HCT116 (cell line): ENCODE results near the gene FRY. TPM values are rescaled to one million over a fixed set of nuclear protein-coding genes. Genes with fewer than 3 reads are reported as not detected.

ENCODE experiments used
- ATAC-seq: fragments of 200-7000 bp; cut with Tn5 transposase; 2 replicates; pipeline ENCODE4 v1.9.1; 2020; ENCODE audit warnings: mild to moderate bottlenecking, moderate library complexity
- BruUV-seq: library from RNA; stranded (reverse); fragments of 400-500 nt; replicated peaks from 2 replicates; lab custom pipeline; 2021; lab: Mats Ljungman, UMichigan
- CTCF ChIA-PET: fragments of 300-600 bp; sonication (Branson Sonifier 250); formaldehyde crosslinking; loops from one replicate; lab custom pipeline; 2021; ENCODE audit warnings: antibody characterized with exemption; lab: Charles Lee
- POLR2A ChIA-PET: fragments of 300-600, 350-600 bp; sonication (Branson Sonifier 250); formaldehyde crosslinking; loops from one replicate; lab custom pipeline; 2021; ENCODE audit warnings: antibody characterized with exemption; lab: Charles Lee
- RAD21 ChIA-PET, 2 experiments: fragments of 300-600 bp; sonication (Branson Sonifier 250); formaldehyde crosslinking; loops; one replicate each; lab custom pipeline; 2023; ENCODE audit warnings: low total read pairs in 2 of 2; ENCODE audit not compliant: uncharacterized antibody in 2 of 2, unreplicated experiment in 2 of 2, low non-redundant PET in 1 of 2; lab: Charles Lee
- DNase-seq: peaks from one replicate; pipeline ENCODE4 v3.0.0-alpha.2; 2010; ENCODE audit warnings: low read depth, low spot score
- H2AFZ ChIP-seq: fragments of 200-600 bp; shearing (Covaris generic), sonication (generic); 2 replicates; pipeline ENCODE4 v1.6.1; 2017; ENCODE audit warnings: low read depth, mixed run types, mixed read lengths, antibody characterized with exemption, low read length; ENCODE audit not compliant: poor library complexity, severe bottlenecking
- H3K27ac ChIP-seq: 2 replicates; pipeline ENCODE4 v1.5.1; 2012; ENCODE audit warnings: low read depth, low read length
- H3K27me3 ChIP-seq: fragments of 200-600 bp; sonication (generic); 2 replicates; pipeline ENCODE4 v1.6.1; 2016; ENCODE audit warnings: mixed run types, low read length, mixed read lengths; ENCODE audit not compliant: insufficient read depth
- H3K36me3 ChIP-seq, 2 experiments: fragments of 200-500 bp in 1 of 2; fragments of 200-600 bp in 1 of 2; sonication (Bioruptor generic) in 1 of 2; sonication (generic) in 1 of 2; 2 replicates each; pipeline versions ENCODE4 v1.5.1 to v1.6.1; 2014 to 2016; ENCODE audit warnings: low read length in 2 of 2, inconsistent platforms in 1 of 2, mixed read lengths in 1 of 2, mixed run types in 1 of 2; ENCODE audit not compliant: insufficient read depth in 2 of 2, control insufficient read depth in 1 of 2
- H3K4me1 ChIP-seq, 2 experiments: fragments of 200-600 bp in 1 of 2; sonication (generic) in 1 of 2; 2 replicates each; pipeline versions ENCODE4 v1.5.1 to v1.6.1; 2012 to 2017; ENCODE audit warnings: low read length in 2 of 2, inconsistent platforms in 1 of 2, mild to moderate bottlenecking in 1 of 2, mixed read lengths in 1 of 2, mixed run types in 1 of 2, moderate library complexity in 1 of 2; ENCODE audit not compliant: insufficient read depth in 2 of 2, control insufficient read depth in 1 of 2
- H3K4me2 ChIP-seq: fragments of 200-600 bp; sonication (generic); 2 replicates; pipeline ENCODE4 v1.6.1; 2017; ENCODE audit warnings: mixed run types, low read length, mixed read lengths
- H3K4me3 ChIP-seq, 2 experiments: fragments of 200-600 bp in 1 of 2; sonication (generic) in 1 of 2; replicated peaks in 1 of 2; 2 replicates each; pipeline ENCODE4 v1.5.1; 2011 to 2016; ENCODE audit warnings: low read length in 2 of 2, control low read depth in 1 of 2, low read depth in 1 of 2, mild to moderate bottlenecking in 1 of 2, mixed read lengths in 1 of 2, mixed run types in 1 of 2
- H3K79me2 ChIP-seq: fragments of 200-600 bp; sonication (generic); 2 replicates; pipeline ENCODE4 v1.6.1; 2017; ENCODE audit warnings: mild to moderate bottlenecking, mixed run types, low read length, moderate library complexity, mixed read lengths; ENCODE audit not compliant: insufficient read depth
- H3K9ac ChIP-seq: fragments of 200-600 bp; sonication (generic); 2 replicates; pipeline ENCODE4 v1.6.1; 2016; ENCODE audit warnings: low read length, mixed read lengths
- H3K9me2 ChIP-seq: fragments of 200-600 bp; sonication (generic), shearing (Covaris generic); 2 replicates; pipeline ENCODE4 v1.6.1; 2017; ENCODE audit warnings: mixed run types, mild to moderate bottlenecking, moderate library complexity; ENCODE audit not compliant: insufficient read depth
- H3K9me3 ChIP-seq, 2 experiments: fragments of 200-500 bp in 1 of 2; fragments of 200-600 bp in 1 of 2; sonication (Bioruptor generic) in 1 of 2; sonication (generic) in 1 of 2; 2 replicates each; pipeline ENCODE4 v1.6.1; 2014 to 2017; ENCODE audit warnings: low read length in 2 of 2, mixed read lengths in 2 of 2, inconsistent platforms in 1 of 2, low read depth in 1 of 2, mild to moderate bottlenecking in 1 of 2, mixed run types in 1 of 2, moderate library complexity in 1 of 2; ENCODE audit not compliant: control insufficient read depth in 1 of 2, insufficient read depth in 1 of 2
- H4K20me1 ChIP-seq: fragments of 200-600 bp; sonication (generic), shearing (Covaris generic); 2 replicates; pipeline ENCODE4 v1.6.1; 2017; ENCODE audit warnings: mixed run types, mild to moderate bottlenecking, moderate library complexity; ENCODE audit not compliant: insufficient read depth
- CBX3 ChIP-seq: IDR thresholded peaks from 2 replicates; pipeline ENCODE4 v1.6.1; 2012; ENCODE audit warnings: low read depth
- EGR1 ChIP-seq: IDR thresholded peaks from 2 replicates; pipeline ENCODE4 v1.6.1; 2012; ENCODE audit warnings: low read depth
- EZH2phosphoT487 ChIP-seq: fragments of 200-600 bp; IDR thresholded peaks from 2 replicates; pipeline ENCODE4 v1.6.1; 2018; ENCODE audit warnings: antibody characterized with exemption, borderline replicate concordance
- FOSL1 ChIP-seq: IDR thresholded peaks from 2 replicates; pipeline ENCODE4 v1.6.1; 2012; ENCODE audit warnings: low read depth
- POLR2A ChIP-seq: IDR thresholded peaks from 2 replicates; pipeline ENCODE4 v1.7.0; 2011; ENCODE audit warnings: borderline replicate concordance; ENCODE audit not compliant: insufficient read depth, insufficient read length; ENCODE audit errors: extremely low read depth
- POLR2AphosphoS5 ChIP-seq: IDR thresholded peaks from 2 replicates; pipeline ENCODE4 v1.6.1; 2011; ENCODE audit warnings: mild to moderate bottlenecking, low read depth, low read length, moderate library complexity
- RAD21 ChIP-seq: IDR thresholded peaks from 2 replicates; pipeline ENCODE4 v1.6.1; 2012; ENCODE audit warnings: low read depth, mild to moderate bottlenecking
- SIN3A ChIP-seq: IDR thresholded peaks from 2 replicates; pipeline ENCODE4 v1.6.1; 2012; ENCODE audit warnings: low read depth
- SRF ChIP-seq: IDR thresholded peaks from 2 replicates; pipeline ENCODE4 v1.6.1; 2012; ENCODE audit warnings: low read depth
- TCF7L2 ChIP-seq: IDR thresholded peaks from 2 replicates; pipeline ENCODE4 v1.7.0; 2011; ENCODE audit warnings: borderline replicate concordance, inconsistent platforms; ENCODE audit not compliant: insufficient read depth, insufficient read length; ENCODE audit errors: extremely low read depth
- ZNF274 ChIP-seq: fragments of 200-500 bp; sonication (Bioruptor generic); IDR thresholded peaks from 2 replicates; pipeline ENCODE4 v1.6.1; 2014; ENCODE audit warnings: mild to moderate bottlenecking, low read depth, low read length, inconsistent platforms
- intact Hi-C: fragments of 100-400 bp; cut with micrococcal nuclease; formaldehyde crosslinking; loops from 2 replicates; pipeline ENCODE4 v1.10.0; 2022
- total RNA-seq: library from RNA; stranded (reverse); gene quantifications from one replicate; pipeline ENCODE4 v1.2.1, GENCODE V29; 2021; ENCODE audit not compliant: unreplicated experiment
- TF ChIP-seq, protein P1 (sequence below): IDR thresholded peaks from 2 replicates; pipeline ENCODE4 v1.6.1; 2012
- TF ChIP-seq, protein P2 (sequence below): IDR thresholded peaks from 2 replicates; pipeline ENCODE4 v1.6.1; 2012

Gene FRY
- total RNA-seq, 1 experiment from 2014 or later = 1.4 TPM

DNA sequence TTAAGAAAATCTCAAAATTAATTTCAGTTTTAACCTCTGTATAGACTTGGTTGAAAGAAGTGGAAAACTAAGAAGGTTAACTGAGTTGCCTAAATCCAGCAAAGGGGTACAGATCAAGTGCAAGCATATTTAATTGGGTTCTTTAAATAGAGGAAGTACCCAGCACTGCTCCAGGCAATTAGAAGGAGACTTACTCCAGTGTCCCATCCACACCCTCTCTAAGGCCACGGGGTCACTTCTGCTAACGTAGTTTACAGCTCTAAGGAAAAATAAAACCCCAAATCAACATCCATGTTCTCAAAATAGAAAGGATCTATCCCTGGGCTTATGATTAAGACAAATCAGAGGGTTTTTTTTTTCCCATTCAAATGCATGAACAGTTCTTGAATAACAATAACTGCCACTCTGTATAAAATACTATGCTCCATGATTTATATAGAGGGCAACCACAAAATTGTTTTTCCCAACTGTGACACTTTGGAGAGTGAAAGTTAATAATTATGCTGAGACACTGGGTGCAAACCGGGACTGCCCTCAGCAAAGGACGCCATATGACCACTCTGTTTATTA, 4.6 kb downstream of the FRY start:
- H4K20me1 ChIP-seq = no peaks in the 10 kb centered on the region
- H3K27me3 ChIP-seq = no peaks in the 10 kb centered on the region
- intact Hi-C loops = no loop called here
- H3K79me2 ChIP-seq = no peaks in the 10 kb centered on the region
- H2AFZ ChIP-seq = no peak overlapping the region
- H3K4me3 ChIP-seq = no peak overlapping the region
- no peak for DNase-seq
- peaks cover 4 to 7% of the 10 kb centered on the region in 2 experiments; a peak in 3 of 4 replicates for H3K4me1 ChIP-seq
- ChIA-PET CTCF (no interaction called here), RAD21 (no interaction called here), POLR2A (no interaction called here)
- TF ChIP-seq TCF7L2 (no peak), SRF (no peak)
- TF ChIP-seq, protein P1, sequence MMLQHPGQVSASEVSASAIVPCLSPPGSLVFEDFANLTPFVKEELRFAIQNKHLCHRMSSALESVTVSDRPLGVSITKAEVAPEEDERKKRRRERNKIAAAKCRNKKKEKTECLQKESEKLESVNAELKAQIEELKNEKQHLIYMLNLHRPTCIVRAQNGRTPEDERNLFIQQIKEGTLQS = no peak
- no peak for ATAC-seq
- H3K27ac ChIP-seq = no peak overlapping the region
- no peaks in the 10 kb centered on the region for H3K9me2 ChIP-seq
- no peak overlapping the region for H3K4me2 ChIP-seq
- no peaks in the 10 kb centered on the region for H3K36me3 ChIP-seq
- no peaks in the 10 kb centered on the region for H3K9me3 ChIP-seq
- no peak overlapping the region for H3K9ac ChIP-seq
- BruUV-seq = no TSS peak

DNA sequence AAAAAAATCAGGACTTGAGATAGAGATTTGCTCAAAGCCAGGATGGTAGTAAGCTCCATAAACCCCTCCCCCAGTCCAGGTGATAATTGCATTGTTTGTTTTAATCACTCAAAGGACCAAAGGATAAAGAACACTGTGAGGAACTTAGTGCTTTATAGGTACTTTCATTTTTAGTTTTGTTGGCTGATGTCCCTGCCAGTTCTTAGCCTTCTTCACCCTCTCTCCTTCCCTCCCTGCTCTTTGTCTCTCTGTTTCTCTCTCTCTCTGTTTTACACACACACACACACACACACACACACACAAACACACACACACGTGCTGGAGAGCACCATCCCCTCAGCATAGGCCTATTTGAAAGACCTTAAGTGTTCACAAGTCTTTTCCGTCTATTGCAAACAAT, 5.2 kb downstream of the FRY start:
- peaks cover 4 to 5% of the 10 kb centered on the region in 2 experiments; a peak in 3 of 4 replicates for H3K4me1 ChIP-seq
- H3K79me2 ChIP-seq = no peaks in the 10 kb centered on the region
- H3K27ac ChIP-seq = no peak overlapping the region
- H3K27me3 ChIP-seq = no peaks in the 10 kb centered on the region
- no peak for TF ChIP-seq ZNF274
- TF ChIP-seq POLR2AphosphoS5 = no peak
- TF ChIP-seq SIN3A = no peak
- TF ChIP-seq TCF7L2 = no peak
- TF ChIP-seq POLR2A = no peak
- no peak for TF ChIP-seq EGR1
- TF ChIP-seq FOSL1 = no peak
- no peak for TF ChIP-seq SRF
- no peak for TF ChIP-seq CBX3
- TF ChIP-seq RAD21 = no peak
- TF ChIP-seq, protein P2, sequence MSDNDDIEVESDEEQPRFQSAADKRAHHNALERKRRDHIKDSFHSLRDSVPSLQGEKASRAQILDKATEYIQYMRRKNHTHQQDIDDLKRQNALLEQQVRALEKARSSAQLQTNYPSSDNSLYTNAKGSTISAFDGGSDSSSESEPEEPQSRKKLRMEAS = no peak
- TF ChIP-seq, protein P1 = no peak
- no peak for TF ChIP-seq EZH2phosphoT487
- no TSS peak for BruUV-seq
- no peak overlapping the region for H3K4me3 ChIP-seq
- DNase-seq (no peak), ATAC-seq (no peak)
- ChIA-PET CTCF (no interaction called here), POLR2A (no interaction called here), RAD21 (no interaction called here)
- no peaks in the 10 kb centered on the region for H3K9me3 ChIP-seq
- H3K36me3 ChIP-seq = no peaks in the 10 kb centered on the region
- no peaks in the 10 kb centered on the region for H3K9me2 ChIP-seq
- H4K20me1 ChIP-seq = no peaks in the 10 kb centered on the region
- H3K9ac ChIP-seq = no peak overlapping the region
- intact Hi-C loops = no loop called here
- H3K4me2 ChIP-seq = no peak overlapping the region
- no peak overlapping the region for H2AFZ ChIP-seq
